Measurements from ENCODE around the gene SNX25.
A peak's percentile ranks its signal among the peaks of the same experiment; 100 is the strongest.

SNX25 gene

DNA sequence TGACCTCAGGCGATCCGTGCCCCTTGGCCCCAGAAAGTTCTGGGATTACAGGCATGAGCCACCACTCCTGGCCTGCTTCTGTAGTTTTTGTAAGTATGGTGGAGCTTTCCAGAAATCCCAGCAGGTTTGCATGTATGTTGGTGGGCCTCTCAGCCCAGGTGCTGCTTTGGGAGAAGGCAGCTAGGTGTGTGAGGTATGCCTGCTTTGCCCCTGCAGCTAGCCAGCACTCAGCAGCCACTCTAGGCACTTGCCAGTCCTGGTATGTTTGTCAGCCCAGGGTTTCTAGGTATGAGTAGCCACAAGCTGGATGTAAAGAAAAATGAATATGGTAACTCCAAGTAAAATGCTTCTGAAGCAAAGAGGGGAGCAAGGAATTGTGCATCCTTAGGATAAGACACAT, 8.9 kb downstream of the SNX25 start:
- TF ChIP-seq, protein P1, sequence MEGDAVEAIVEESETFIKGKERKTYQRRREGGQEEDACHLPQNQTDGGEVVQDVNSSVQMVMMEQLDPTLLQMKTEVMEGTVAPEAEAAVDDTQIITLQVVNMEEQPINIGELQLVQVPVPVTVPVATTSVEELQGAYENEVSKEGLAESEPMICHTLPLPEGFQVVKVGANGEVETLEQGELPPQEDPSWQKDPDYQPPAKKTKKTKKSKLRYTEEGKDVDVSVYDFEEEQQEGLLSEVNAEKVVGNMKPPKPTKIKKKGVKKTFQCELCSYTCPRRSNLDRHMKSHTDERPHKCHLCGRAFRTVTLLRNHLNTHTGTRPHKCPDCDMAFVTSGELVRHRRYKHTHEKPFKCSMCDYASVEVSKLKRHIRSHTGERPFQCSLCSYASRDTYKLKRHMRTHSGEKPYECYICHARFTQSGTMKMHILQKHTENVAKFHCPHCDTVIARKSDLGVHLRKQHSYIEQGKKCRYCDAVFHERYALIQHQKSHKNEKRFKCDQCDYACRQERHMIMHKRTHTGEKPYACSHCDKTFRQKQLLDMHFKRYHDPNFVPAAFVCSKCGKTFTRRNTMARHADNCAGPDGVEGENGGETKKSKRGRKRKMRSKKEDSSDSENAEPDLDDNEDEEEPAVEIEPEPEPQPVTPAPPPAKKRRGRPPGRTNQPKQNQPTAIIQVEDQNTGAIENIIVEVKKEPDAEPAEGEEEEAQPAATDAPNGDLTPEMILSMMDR (conservative IDR thresholded peaks at IDR 0.05): no peak

DNA sequence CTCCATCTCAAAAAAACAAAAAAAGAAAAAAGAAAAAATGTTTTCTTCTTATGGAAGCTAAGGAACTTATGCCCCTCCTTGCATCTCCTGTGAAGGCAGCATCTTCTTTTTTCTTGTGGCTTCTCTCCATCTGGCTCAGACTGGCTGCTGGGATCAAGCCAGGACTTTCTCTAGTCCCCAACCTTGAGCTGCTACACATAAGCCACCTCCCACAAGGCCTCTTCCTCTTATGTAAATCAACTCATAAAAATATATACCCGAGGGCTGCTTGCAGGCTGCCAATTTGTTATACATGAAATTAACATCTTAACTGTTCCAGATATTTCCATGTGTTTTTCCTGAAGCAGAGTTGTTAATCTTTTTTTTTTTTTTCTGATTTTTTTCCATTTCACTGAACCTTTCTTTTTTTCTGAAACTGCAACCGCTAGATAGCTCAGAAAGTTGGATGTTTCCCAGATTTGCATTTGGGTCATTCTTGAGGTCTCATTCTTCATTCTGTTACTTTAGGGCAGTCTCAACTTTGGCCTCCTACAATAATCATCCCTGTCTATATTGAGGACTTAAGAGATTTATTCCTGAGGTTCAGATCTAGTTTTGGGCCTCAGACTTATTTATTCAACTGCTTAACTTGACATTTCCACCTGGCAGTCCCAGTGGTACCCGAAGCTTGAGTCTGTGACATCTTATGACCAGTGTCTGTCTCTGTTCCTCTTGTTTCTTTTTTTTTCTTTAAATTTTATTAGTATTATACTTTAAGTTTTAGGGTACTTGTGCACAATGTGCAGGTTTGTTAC, 10.3 kb downstream of the SNX25 start:
- peak overlapping the region; percentile 61 for H3K27ac ChIP-seq
- TF ChIP-seq, protein P1 (conservative IDR thresholded peaks at IDR 0.05): no peak

More for the DNA sequence above, 8.9 kb downstream of the SNX25 start:
- no peak overlapping the region for H3K27ac ChIP-seq

DNA sequence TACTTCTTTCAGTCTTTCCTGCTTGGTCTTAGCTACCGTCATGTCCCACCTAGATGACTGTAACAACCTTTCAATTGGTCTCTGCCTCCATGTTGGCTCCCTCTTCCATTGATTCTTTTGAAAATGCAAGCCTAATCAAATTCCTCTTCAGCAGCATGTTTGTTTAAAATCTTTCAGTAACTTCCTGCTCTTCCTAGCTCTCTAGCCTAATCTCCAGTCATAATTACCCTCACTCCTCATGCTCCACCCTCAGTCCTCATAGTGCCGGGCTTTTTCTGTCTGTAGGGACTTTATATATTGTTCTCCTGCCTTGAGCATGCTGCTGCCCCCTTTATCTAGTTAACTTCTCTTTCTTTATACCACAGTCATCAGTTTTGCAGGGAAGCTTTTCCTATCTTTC, 12.1 kb downstream of the SNX25 start:
- H3K27ac ChIP-seq: no peak overlapping the region
- TF ChIP-seq, protein P1 (conservative IDR thresholded peaks at IDR 0.05): no peak

DNA sequence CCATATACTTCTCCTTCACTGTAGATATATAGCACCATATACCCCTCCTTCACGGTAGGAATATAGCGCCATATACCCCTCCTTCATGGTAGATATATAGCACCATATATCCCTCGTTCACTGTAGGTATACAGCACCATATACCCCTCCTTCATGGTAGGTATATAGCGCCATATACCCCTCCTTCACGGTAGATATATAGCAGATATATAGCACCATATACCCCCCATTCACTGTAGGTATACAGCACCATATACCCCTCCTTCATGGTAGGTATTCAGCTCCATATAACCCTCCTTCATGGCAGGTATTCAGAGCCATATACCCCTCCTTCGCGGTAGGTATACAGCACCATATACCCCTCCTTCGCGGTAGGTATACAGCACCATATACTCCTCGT, 12.5 kb downstream of the SNX25 start:
- H3K27ac ChIP-seq: no peak overlapping the region
- TF ChIP-seq, protein P1 (conservative IDR thresholded peaks at IDR 0.05): no peak

DNA sequence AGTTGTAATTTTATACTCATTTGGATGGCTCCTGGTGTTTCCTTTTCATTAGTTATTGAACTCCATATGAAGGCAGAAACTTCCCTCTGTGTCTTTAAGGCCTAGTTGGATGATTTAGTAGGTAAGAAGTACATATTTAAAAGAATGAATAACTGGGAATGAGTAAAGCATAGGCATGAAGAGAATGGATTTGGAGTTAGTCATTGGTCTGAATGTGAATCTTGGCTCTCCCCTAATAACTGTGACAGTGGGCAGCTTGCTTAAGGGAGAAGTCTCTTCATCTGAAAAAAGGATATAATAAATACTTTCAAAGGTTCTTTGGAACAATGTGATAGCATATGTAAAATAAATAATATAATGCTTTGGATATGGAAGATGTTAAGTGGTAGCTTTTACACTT, 13.2 kb downstream of the SNX25 start:
- no peak overlapping the region for H3K27ac ChIP-seq
- TF ChIP-seq, protein P1 (conservative IDR thresholded peaks at IDR 0.05): no peak

DNA sequence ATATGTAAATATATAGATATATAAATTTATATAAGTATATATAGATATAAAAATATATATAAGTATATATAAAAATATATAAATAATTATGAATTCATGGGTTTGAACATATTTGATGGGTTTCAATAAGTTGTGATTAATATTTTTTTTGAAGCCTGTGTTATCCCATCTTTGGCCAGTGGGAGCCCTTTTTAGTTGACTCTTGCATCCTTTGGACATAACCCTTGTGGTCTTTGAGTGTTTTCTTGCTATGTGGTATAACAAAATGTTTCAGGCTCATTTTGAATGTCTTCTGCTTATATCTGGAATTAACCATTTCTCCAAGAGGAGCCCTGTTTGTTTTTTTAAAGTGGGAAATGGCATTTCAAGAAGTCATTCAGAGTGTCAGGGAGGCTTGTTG, 15.2 kb downstream of the SNX25 start:
- TF ChIP-seq, protein P1 (conservative IDR thresholded peaks at IDR 0.05): no peak
- H3K27ac ChIP-seq: no peak overlapping the region

DNA sequence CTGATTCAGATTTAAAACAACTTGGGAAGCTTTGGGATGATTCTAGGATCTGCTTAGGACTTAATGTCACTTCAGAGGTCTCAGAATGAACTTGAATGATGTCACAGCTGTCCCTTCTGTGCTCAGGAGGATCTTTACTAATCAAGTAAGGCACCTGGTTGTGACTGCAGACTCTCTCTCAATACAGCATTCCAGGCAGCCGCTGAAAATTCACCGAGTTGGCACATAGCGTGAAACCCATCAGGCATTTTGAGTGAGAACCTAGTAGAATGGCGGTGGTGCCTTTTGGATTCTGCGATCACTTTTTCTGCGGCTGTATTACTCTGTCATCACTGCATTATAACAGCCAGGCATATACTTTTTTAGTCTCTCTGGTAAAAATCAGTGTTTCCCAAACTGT, 16.5 kb downstream of the SNX25 start:
- H3K27ac ChIP-seq: no peak overlapping the region
- TF ChIP-seq, protein P1 (conservative IDR thresholded peaks at IDR 0.05): no peak

Measured in VCaP (cell line).